Activated gamma-delta T cell treated with Interleukin-2 at 50 U/mL for 16 hours (primary cell): ENCODE data around the gene LCT.
"Not testable (repeated sequence)": the region's sequence is repeated elsewhere in the genome, so short reads cannot be mapped to it uniquely, and the experiment has no call there.

Experiments
- DNase-seq: peaks from one replicate; pipeline ENCODE4 v3.0.0-alpha.2; 2020

The LCT gene

DNA sequence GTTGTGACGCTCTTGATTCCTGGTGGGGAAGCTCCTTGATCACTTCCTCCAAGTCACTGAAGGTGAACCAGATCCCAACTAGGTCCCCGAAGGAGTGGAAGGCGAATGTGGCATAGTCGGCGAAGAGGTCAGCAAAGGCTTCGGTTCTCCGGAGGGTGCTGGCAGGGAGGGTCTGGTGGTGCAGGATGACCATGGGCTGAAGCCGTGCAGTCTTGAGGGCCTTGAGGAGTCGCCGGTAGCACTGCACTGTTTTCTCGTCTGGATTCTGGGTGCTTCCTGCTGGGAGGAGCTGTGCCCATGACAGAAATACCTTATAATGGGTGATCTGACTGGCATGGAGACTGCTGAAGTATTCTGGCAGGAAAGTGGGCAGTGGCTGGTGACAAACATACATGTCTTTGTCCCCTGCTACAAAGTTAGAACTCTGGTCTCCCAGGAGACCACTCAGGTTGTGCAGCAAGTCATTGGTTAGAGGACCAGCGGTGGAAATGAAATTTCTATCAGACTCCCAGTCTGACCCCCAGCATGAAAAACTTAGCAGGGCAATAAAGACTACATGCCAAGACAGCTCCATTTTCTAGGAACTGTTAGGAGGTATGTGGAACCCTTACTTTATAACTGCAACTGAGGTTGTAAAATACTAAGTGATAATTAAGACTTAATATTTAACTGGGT, at the start of gene LCT:
LCT (minus strand) TSS at position 589 of the 675 bp plus-strand sequence; CDS start at position 574, 15 bp downstream.
- DNase-seq: no peak

DNA sequence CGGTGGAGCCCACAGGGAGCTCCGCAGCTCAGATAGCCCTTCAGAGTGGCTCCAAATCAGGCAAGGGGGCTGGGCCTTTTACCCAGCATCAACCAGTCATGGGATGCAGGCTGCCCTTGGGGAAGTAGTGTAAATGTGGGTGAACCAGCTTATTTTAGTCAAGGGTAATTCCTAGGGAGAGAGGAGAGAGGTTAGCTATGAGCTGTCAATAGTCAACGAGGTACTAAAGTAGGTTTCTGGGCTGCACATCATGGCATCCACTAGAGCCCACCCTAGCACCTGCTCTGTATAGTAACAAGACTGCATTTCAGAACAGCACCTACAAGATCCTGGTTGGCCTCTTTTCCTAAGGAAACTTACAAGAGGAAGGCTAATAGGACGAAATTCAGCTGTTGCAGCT, 48.7 kb upstream of the LCT start:
- DNase-seq: no peak

GRCh38 chr2:135882415-135882814, 45.4 kb upstream of the LCT start:
- no peak for DNase-seq

- not testable (repeated sequence) for DNase-seq
Measured at GRCh38 chr2:135876770-135877169, 39.8 kb upstream of the LCT start.

- peak; percentile 97 for DNase-seq
Measured at GRCh38 chr2:135876066-135876711, 39.2 kb upstream of the LCT start, which contains the start of gene MCM6. TSS of gene MCM6 (minus strand) at chr2:135876443. CDS start at chr2:135876365, 78 bp downstream.

DNA sequence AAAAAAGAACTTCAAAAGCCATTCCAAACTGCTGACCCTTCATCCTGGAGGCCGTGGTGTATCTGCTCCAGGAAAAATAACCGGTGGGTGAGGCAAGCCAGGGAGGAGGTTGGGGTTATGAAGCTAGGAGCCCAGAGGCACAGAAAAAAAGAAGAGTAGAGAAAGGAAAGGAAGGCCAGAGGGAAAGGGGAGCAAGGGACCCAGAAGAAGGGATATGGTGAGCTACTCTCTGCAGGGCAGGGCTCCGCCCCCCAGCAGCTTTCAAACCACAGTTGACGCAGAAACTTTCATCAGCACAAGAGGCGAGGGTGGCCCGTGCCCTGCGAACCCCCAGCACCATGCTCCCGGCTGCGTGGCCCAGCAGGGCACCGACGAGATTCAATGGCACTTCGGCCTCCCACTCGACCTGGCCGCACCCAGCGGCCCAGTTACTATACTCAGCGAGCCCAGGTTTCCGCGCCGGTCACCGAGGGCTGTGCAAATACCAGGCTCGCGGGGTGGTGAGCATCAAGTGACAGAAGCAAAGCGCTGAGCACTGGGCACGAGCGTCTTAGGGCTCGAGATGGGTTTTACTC, 38.6 kb upstream of the LCT start:
- DNase-seq: peak; percentile 65

GRCh38 chr2:135874777-135875365, 37.9 kb upstream of the LCT start:
- no peak for DNase-seq

DNA sequence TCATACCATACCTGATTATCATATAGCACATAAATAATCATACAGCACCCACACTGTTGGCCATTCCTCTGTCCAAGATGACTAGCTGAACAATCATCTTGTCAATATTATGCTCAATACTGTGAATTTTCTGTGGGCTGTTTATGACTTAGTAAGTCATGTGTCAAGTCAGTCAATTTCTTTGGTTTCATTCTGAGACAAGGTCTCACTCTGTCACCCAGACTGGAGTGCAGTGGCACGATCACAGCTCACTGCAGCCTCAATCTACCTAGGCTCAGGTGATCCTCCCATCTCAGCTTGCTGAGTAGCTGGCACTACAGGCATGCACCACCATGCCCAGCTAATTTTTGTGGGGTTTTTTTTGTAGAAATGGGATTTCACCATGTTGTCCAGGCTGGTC, 33.6 kb upstream of the LCT start:
- no peak for DNase-seq

DNA sequence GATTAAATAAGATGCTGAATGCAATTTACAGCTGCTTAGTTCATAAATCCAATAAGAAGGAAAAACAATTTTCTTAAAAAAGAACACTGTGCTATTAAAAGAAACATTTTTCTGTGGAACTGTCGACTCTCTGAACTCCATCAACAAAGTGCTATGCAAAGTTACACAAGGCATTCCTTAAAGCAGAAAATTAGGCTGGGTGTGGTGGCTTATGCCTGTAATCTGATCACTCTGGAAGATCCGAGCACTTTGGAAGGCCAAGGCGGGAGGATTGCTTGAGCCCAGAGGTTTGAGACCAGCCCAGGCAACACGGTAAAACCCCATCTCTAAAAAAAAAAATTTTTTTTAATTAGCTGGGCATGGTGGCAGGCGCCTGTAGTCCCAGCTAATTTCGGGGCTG, 26.2 kb upstream of the LCT start:
- no peak for DNase-seq

- no peak for DNase-seq
Measured at GRCh38 chr2:135862718-135863117, 25.7 kb upstream of the LCT start.

DNA sequence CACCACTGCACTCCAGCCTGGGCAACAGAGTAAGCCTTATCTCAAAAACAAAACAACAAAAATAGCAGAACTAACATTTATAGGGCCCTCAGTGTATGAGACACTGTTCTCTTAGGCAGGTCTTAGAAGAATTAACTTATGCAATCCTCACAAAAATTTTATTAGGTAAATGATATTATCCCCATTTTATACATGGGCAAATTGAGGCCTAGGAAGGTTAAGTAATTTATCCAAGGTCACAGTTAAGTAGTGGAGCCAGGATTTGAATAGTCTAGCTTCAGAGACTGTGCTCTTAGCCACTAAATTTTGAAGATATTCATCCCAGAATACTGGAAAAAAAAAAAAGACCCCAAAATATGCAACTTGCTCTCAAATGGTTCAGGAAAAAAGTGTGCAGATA, 16.4 kb upstream of the LCT start:
- no peak for DNase-seq

GRCh38 chr2:135851858-135852257, 14.9 kb upstream of the LCT start:
- DNase-seq: no peak

- DNase-seq: no peak
Measured at GRCh38 chr2:135850892-135851668, 14.1 kb upstream of the LCT start.

- DNase-seq: no peak
Measured at GRCh38 chr2:135849087-135849486, 12.1 kb upstream of the LCT start.

DNA sequence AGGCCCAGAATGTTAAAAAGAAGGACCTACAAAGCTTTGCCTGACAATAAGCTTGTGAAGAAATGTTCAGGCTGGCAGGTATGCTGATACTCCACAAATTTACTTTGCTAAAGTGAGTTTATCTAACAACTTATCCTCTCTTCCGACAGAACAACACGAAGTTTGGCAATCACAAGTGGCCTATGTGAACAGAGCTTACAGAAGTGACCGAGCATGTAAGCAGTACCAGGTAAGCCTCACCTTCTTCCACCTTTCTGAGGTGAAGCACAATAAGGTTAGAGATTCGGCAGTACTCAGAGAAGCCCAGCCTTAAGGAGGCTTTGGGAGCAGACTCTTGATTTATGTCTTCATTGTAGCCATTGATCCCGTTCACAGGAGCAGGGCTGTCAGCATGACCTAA, 9.0 kb upstream of the LCT start:
- no peak for DNase-seq

DNA sequence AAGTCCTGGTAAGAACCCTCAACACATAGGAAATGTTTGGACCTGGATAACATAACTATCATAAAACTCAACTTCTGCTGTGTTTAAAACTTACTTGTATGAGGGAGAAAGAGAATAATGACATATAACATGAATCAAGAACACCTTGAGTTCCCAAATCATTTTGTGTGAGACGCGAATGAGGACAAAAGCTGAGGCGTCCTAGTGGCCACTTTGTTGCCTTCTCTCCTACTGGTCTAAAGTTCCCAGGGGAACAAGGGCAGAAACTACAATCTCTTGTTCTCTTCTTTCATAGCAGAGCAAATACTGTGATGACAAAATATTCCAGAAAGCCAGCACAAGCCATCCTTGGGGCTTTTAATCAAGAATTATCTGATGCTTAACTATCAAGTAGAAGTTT, 8.3 kb upstream of the LCT start:
- DNase-seq: no peak

DNA sequence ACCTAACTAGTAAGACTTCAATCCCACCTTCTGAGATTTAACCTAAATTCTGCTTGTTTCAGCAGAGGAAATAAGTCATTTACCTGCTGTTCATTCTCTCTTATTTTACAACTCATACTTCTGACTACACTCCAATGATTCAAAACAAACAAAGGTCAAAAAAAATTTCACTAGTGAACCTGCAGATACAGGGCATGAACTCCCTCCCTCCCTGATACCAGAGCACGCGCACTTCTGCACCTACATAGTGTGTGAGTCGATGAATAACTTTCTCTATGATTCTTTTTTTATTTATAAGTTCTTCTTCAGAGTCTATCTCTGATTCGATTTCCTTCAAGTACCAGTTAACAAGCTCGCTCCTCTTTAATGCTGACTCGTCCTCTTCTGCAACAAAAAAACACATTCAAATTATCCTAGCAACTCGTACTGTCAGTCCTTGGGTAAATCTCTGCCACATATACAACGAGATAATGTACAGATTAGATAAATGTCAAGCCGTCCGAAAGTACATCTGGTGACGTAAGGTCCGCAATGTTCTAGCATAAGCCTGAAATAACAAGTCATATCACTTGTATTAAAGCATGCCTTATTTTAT, 7.4 kb upstream of the LCT start:
- no peak for DNase-seq

GRCh38 chr2:135843671-135844070, 6.7 kb upstream of the LCT start:
- no peak for DNase-seq

GRCh38 chr2:135840601-135841000, 3.6 kb upstream of the LCT start:
- DNase-seq: no peak

DNA sequence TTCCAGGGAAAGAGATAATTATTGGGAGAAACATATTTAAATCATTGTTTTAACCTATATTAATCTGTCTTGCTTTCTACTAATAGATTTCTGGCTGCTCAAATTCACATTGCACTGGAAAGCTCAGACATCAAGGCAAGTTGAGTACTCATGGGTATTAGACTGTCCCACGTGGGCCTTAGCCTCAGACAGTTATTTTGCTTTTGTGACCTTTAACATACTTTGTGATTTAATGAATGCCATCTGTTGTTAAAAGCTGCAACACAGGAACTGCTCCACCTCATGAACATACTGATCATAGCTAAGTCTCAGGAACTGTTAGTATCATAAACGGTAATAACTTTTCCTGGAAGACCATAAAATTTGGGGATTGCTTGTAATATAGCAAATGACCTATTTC, 2.7 kb upstream of the LCT start:
- no peak for DNase-seq

- no peak for DNase-seq
Measured at GRCh38 chr2:135838502-135838901, 1.5 kb upstream of the LCT start.

GRCh38 chr2:135832891-135833290, 4.1 kb downstream of the LCT start:
- DNase-seq: no peak
